NCI-H146 (cell line): ENCODE data around the gene PTPN1.
"Not testable (repeated sequence)": the region's sequence is repeated elsewhere in the genome, so short reads cannot be mapped to it uniquely, and the experiment has no call there.

Experiments used
- DNase-seq: peaks from one replicate; lab custom pipeline; 2025; lab: John Stamatoyannopoulos, UW

Gene PTPN1

DNA sequence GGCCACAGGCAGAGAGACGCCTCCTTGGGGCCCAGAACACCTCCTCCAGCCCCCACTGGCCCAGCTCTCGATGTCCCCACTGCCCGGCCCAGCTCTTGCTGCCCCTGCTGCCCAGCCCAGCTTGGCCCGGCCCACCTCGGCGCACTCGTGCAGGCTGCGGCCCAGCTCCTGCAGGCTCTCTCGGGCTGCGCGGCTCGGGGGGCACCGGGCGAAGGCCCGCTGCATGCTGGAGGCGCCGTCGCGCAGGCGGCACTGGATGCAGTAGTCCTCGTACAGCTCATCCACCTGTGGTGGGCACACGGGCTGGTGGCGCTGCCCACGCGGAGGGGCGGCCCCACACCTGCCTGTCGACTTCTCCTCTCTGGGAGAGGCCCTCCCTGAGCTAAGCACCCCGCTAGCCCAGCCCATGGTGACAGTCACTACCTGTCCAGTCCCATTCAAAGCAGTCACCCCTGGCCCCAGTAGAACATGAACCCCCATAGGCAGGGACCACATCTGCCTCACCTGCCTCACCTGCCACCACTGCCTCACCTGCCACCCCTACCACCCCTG lies 99.3 kb downstream of the PTPN1 start:
- no peak for DNase-seq

DNA sequence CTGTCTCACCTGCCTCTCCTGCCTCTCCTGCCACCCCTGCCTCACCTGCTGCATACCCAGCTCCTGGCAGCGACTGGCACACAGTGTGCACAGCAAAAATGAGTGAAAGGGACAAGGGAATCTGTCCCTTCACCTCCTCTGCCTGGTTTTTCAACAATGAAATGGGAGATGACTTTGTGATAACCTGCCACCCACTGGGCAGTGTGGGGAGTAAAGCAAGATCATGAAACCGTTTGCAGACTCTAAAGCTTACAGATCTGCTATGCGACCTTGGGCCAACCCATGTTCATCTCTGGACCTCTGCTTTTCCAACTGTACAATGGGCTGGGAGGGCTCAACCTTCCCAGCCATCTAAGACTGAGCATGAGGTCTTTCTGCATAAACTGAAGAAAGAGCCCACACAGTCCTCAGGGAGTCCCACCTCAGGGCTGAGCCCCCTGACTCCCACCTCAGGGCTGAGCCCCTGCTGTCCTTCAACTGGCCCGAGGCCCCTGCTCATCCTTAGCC lies 100.1 kb downstream of the PTPN1 start:
- DNase-seq: no peak

DNA sequence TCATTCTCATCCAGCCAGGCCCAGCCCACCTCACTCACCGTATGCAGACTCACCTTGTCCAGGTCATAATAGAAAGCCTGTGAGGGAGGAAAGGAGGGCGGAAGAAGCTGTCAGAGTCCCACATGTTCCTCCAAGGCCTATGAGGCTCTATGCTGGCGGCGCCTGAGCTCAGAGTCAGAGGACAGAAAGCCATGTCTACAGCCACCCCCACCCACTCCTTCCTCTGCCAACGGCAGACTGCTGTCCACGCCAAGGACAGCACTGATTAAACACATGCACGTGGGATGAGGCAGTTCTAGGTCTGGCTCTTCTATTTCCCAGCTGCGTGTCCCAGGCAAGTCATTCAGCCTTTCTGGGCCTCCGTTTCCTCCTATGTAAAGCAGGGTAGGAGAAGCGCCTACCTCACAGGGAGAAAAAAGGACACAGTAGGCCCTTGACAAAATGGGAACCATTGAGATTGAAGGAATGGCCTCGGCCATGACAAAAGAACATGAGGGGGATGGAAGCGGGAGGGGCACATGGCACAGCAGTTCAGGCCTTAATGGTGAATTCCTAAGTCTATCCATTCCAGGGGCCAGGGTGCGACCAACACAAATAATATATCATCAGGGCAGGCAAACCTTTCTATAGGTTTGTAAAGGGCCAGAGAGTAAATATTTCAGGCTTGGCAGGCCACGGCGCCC lies 101.1 kb downstream of the PTPN1 start:
- DNase-seq: no peak

DNA sequence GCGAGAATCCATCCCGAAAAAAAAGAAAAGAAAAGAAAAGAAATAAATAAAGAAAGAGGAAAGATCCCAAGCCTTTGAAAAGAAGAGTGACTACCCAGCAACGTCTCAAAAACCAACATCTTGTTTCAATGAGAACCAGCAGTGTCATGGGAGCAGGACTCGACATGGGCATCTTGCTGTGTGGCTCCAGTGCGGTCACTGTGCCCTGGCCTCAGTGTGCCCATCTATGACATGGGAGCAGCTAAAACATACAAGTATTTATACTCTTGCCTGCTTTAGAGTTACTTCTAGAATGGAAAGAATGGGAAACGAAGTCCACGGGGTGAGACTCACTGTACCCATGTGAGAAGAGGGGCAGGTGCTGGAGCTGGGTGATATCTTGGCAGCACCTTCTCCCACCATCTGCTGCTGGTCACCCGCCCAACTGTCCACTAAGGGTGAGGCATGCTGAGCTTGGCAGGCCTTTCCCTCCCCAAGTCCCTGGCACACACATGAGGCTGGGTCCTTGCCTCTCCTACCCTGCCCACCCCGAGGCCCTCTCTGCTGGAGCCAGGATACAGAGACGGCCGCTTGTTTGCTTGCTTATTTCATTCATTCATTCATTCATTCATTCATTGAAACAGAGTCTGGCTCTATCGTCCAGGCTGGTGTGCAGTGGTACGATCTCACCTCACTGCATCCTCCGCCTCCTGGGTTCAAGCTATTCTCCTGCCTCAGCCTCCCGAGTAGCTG lies 103.4 kb downstream of the PTPN1 start:
- no peak for DNase-seq

DNA sequence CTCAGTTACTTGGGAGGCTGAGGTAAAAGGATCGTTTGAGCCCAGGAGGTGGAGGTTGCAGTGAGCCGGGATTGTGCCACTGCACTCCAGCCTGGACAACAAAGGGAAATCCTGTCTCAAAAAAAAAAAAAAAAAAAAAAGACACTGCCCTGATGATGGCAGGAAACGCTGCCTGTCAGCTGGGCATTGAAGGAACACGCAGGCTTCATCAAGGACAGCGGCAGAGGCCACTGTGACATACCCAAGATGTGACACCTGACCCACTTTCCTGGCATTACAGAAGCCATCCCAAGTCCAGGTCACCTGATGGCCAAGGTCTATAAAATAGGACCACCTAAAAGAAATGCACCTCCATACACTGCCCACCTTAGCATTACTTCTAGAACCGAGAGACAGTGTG lies 105.2 kb downstream of the PTPN1 start:
- DNase-seq: no peak

DNA sequence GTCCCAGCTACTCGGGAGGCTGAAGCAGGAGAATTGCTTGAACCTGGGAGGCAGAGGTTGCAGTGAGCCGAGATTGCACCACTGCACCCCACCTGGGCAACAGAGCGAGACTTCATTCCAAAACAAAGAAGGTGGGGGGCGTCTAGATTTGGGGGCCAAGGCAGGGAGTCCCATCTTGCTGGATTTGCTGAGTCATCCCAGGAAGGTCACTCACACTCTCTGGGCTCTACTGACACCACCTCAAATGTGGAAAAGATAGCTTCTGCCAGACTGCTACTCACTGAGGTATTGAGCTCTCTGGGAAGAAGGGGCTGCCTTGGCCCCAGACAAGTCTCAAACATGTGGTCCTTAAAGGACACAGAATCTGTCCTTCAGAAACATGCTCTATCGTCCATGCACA lies 106.8 kb downstream of the PTPN1 start:
- DNase-seq: no peak

DNA sequence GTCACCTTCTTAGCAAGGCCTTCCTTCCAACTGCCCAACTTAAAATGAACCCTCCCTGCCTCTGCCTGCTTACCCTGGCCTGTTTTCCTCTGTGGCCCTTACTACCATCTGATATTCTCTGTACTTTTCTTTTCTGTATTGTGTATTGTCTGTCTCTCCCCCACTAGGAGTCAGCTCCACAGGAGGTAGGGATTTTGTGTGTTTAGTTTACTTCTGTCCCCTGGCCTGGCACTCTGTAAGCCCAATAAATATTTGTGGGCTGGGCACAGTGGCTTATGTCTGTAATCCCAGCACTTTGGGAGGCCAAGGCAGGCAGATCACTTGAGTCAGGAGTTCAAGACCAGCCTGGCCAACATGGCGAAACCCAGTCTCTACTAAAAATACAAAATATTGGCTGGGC lies 108.4 kb downstream of the PTPN1 start:
- no peak for DNase-seq

DNA sequence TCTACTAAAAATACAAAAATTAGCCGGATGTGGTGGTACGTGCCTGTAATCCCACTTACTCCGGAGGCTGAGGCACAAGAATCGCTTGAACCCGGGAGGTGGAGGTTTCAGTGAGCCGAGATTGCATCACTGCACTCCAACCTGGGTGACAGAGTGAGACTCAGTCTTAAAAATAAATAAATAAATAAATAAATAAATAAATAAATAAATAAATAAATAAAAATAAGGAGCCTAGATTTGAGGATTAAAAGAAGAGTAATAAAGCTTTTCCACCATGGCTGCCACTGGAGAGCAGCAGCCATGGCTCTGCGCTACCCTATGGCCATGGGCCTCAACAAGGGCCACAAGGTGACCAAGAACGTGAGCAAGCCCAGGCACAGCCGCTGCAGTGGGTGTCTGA lies 110.3 kb downstream of the PTPN1 start:
- DNase-seq: not testable (repeated sequence)

DNA sequence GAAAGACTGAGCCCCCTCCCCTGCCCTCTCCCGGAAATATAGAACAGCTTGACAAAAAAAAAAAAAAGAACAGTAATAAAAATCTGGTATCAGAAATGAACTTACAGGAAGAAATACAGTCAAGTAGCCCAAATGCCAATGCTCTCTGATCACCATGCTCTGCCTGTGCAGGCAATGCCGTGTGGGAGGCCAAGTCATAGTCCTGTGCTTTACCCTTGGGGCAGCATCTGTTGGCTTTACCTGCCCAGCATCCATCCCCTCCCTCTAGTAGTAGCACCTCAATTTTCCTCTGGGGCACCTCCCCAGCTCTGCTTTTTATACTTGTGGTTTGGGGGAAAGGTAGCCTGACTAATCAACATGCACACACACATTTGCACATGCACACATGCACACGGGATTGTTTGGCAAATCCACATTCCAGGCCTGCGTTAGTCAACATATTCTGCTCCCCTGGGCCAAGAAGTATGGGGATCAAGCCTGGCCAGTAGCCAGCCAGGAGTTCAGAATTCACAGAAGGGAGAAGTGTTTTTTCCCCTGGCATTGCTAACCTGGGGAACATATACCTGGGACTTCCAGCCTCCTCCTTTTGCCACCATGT lies 111.0 kb downstream of the PTPN1 start:
- DNase-seq: no peak

DNA sequence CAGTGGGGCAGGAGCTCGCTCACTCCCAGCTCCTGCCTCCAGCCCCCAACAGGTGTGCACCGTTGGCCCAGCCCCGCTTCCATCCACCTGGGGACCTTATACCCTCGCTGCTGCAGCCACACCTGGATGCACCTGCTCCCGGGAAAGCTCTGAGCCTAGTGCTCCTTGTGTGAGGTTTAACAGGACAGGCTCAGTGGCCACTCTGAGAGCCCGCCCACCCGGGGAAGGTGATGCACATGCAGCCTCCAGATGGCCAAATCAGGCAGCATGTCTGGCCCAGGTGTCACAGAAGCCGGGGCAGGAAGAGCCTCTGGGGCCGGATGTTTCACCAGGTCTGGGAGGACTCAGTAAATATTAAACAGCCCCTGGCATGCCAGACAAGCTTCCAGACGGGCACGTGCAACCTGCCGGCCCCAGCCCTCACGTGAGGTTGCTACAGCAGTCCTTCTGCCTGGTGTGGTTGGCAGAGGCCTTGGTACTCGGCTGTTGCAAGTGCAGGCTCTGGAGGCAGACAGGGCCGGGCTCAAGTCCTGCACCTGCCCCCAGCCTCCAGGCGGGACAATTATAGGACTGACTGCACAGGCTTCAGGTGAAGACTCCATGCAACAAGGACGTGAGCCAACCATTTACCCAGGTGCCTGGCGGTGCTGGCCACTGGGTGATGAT lies 114.3 kb downstream of the PTPN1 start:
- DNase-seq: peak; percentile 96

DNA sequence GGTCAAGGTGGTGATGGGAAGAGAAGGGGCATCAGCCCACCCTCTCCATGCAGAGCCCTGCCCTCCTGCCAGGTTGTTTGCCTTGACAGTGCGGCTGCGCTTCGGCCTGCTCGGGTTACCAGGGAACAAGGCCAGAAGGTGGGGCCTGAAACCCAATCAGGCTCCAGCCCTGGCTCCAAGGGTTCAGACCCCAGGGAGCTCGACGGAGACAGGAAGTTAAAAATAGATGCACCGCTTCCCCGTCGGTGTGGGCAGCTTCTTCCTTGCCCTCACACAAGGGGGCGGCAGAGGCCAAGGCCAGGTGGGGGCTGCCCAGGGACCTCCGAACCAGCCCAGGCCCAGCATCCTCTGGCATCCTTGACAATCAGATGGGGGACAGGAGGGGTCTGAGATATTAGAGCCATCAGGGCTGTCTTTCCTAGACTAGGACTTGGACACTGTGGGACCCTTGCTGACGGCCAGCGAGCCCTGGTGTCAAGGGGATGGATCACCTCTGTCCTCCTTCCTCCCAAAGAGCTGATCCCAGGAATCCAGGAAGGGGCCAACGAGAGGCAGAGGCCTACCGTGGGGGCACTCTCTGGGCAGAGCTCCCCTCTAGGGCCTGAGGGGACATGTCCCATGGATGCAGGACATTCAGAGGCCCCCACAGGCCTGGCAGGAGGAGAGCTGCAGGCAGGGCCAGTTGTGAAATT lies 115.9 kb downstream of the PTPN1 start:
- peak; percentile 67 for DNase-seq

DNA sequence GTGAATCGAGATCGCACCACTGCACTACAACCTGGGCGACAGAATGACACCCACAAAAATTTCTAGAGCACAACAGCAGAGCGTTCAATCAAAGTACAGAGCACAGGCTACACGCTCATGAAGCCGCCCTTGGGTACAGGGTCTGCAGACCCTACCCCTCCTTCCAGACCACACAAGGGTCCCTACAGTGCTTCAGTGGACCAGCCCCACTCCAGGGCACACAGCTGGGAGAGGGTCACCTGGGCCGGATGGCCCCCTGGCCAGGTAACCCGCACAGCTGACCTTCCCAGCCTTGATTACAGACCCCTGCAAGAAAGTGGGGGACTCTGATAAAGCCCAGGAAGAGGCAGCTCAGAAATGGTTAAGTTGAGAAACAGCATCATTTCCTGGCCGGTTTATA lies 117.6 kb downstream of the PTPN1 start:
- no peak for DNase-seq

DNA sequence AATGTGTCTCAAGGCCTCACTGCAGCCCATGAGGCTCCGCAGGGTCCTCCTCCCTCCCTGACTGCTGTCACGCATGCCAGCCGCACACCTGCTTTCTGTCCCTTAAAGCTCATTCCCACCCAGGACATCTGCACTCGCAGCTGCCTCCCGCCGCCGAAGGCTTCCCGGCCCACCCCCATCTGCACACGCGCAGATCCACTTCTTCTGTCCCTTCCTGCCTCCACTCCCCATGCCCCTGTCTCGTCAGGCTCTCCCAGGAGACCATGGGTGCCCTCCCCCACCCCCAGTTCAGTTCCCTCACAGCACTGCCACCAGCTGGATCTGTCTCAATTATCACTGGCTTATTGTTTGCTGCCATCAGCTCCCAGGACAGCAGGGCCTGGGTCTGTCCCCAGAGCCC lies 118.1 kb downstream of the PTPN1 start:
- DNase-seq: peak; percentile 74

DNA sequence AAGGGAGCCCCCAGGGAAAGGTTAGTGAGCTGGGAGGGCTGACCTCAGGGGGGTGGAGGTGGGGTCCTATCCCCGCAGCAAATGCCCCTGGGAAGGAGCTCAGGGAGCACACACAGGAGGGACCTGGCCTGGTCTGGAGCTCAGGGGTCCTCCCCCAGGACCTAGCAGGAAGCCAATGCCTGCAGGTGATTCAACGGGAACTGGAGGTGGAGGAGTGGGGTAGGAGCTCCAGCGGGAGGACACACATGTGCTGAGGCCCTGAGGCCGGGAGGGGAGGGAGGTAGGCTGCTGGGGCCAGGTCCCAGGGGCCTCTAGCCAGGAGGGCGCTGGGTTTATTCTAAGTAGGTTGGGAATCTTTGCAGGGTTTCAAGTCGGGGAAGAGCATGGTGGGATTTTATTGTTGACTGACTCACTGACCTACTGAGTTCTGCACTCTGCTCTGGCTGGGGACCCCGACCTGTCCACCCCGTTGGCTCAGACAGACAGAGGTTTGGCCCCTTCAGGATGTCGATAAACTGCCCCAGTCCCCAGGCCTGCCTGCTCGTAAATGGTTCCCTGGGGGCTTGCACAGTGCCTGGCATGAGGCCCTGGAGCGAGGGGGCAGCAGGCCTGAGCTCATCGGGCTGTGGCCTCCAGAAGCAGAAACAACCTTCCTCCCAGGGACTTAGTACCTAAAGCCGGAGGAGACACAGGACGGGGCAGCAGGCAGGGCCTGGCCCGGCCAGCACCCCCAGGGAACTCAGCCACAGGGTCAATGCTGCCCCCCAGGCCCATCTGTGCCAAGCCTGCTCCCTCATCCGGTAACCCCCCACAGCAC lies 118.9 kb downstream of the PTPN1 start:
- DNase-seq: no peak

DNA sequence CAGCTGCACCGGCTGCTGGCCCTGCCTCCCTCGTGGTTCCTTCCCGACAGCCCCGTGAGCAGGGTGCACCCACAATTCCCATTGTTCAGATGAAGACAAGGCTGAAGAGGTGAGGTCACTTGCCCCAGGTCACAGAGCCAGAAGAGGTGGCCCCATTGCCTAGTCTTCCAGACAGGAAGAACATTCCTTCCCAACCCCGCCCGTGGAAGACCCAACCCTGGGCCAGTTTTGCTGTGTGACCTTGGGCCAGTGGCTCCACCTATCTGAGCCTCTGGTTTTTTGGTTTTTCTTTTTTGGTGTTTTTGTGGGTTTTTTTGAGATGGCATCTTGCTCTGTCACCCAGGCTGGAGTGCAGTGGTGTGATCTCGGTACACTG lies 119.5 kb downstream of the PTPN1 start:
- DNase-seq: no peak

DNA sequence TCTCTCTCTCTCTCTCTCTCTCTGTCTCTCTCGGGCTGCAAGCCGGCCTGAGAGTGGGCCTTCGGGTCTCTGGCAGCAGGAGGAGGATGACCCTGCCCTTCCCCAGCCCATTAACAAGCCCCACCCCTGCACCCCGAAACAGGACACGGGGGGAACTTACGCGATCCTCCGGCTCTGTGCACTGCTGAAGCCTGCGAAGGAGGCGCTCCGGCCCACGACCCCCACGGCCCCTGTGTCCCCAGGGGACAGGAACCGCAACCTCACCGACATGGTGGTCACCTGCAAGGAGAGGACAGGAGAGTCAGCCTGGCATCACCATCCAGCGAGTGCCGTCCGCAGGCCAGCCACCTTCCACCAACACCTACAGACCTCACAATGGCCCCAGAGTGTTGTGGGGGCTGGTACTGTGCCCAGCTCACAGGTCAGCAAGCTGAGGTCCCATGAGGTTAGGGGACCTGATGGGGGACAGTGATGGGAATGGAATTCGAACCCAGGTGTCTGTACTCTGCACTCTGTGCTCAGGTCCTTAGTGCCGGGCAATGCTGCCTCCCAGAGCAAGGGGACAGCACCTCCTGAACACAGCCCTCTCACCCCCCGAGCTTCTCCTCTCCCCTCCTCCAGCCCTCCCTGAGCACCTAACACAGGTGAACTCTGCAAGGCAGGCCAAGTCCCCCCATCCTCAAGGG lies 120.5 kb downstream of the PTPN1 start:
- no peak for DNase-seq

DNA sequence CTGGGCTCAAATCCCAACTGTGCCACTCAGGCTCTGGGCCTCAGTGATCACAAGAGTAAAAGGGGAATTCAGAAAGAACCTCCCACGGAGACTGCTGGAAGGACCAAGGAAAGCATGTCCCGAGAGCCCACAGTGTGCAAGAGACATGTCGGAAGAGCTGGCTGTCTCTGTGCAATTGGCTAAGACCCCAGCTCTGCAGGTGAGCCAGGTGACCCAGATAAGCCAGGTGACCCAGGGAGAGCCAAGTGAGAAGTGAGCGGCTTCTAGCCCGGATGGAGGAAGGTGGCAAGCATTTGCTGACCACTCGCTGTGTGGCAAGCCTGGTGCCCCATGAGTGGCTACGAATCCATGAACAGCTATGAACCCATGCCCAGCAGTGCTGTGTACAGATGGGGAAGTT lies 122.1 kb downstream of the PTPN1 start:
- DNase-seq: no peak

DNA sequence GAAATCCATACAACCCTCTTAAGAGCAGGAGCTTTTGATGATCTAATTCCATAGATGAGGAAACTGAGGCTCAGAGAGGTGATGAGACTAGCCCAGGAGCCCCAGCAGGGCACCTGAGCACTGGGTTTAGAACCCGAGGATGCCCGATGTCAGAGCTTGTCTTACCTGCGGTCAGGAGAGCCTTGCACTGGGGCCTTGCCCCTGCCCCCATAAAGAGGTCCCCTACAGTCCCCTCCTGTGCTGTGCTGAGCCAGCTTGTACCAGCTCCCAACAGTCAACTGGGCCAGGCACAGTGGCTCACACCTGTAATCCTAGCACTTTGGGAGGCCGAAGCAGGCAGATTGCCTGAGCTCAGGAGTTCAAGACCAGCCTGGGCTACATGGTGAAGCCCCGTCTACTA lies 122.5 kb downstream of the PTPN1 start:
- DNase-seq: no peak

DNA sequence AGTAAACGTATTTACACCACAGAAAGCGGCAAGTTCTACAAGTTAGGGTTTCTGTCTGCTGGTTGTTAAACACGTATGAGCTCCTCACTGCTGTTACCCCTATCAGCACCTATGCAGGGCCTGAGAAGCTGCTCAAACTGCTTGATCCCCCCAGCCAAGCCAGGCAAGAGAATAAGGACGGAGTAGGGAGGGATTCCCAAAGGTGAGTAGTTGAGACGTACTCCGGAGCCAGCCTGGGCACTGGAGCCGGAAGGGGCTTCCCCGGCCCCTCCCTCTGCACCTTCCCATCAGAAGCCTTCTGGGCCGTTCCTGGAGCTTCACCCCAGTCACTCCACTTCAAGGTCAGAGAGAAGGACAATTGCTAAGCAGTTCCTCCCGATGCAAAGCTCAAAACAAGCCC lies 123.2 kb downstream of the PTPN1 start:
- DNase-seq: no peak

DNA sequence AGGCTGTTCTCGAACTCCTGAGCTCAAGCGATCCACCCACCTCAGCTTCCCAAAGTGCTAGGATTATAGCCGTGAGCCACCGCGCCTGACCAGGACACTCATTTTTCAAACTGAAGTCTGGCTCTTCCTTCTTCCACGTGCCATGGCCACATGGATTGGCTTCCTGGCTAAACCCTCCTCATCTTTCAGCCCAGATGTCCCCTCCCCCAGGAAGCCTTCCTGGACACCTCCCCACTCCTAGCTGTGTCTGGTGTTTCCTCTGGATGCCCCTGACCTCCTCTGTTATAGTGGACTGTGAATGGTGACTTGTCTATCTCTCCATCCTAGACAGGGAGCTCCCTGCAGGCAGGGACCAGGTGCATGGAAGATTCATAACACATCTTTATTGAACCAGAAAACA lies 124.0 kb downstream of the PTPN1 start:
- no peak for DNase-seq
